HS-27A (cell line): ENCODE results near the gene CRYBB3.
"Not testable (repeated sequence)": the region's sequence is repeated elsewhere in the genome, so short reads cannot be mapped to it uniquely, and the experiment has no call there.

Experiments
- DNase-seq: peaks from one replicate; pipeline ENCODE4 v3.0.0-alpha.2; 2012; ENCODE audit warnings: low read depth, missing footprints

CRYBB3 gene

GRCh38 chr22:25206998-25207397 lies 7.3 kb downstream of the CRYBB3 start:
- DNase-seq, result no peak

- no peak for DNase-seq
These were observed 8.0 kb downstream of the CRYBB3 start for GRCh38 chr22:25207553-25208157.

- DNase-seq, result no peak
These were observed 8.7 kb downstream of the CRYBB3 start for GRCh38 chr22:25208328-25208727.

- no peak for DNase-seq
These were observed 9.3 kb downstream of the CRYBB3 start for GRCh38 chr22:25208743-25209505.

- no peak for DNase-seq
These were observed 11.1 kb downstream of the CRYBB3 start for GRCh38 chr22:25210793-25211192.

GRCh38 chr22:25212337-25212736 lies 12.7 kb downstream of the CRYBB3 start:
- no peak for DNase-seq

GRCh38 chr22:25213221-25213620 lies 13.6 kb downstream of the CRYBB3 start:
- DNase-seq, result no peak

GRCh38 chr22:25216230-25216629 lies 16.6 kb downstream of the CRYBB3 start:
- DNase-seq, result no peak

GRCh38 chr22:25219211-25219689 lies 19.6 kb downstream of the CRYBB3 start, which contains the start of gene CRYBB2:
TSS of gene CRYBB2 (plus strand) at chr22:25219639. CDS start at chr22:25221430, 1,791 bp downstream.
- no peak for DNase-seq

GRCh38 chr22:25219948-25220442 lies 20.3 kb downstream of the CRYBB3 start:
- DNase-seq, result no peak

GRCh38 chr22:25221790-25222189 lies 22.1 kb downstream of the CRYBB3 start:
- no peak for DNase-seq

- no peak for DNase-seq
These were observed 23.7 kb downstream of the CRYBB3 start for GRCh38 chr22:25223269-25223850.

GRCh38 chr22:25228822-25229221 lies 29.2 kb downstream of the CRYBB3 start:
- no peak for DNase-seq

GRCh38 chr22:25230760-25231159 lies 31.1 kb downstream of the CRYBB3 start:
- not testable (repeated sequence) for DNase-seq

GRCh38 chr22:25232301-25232700 lies 32.6 kb downstream of the CRYBB3 start:
- DNase-seq, result no peak

- DNase-seq, result not testable (repeated sequence)
These were observed 34.0 kb downstream of the CRYBB3 start for GRCh38 chr22:25233706-25234105.

- peak; percentile 46 for DNase-seq
These were observed 36.1 kb downstream of the CRYBB3 start for GRCh38 chr22:25235547-25236290.

- no peak for DNase-seq
These were observed 36.8 kb downstream of the CRYBB3 start for GRCh38 chr22:25236417-25236816.

- no peak for DNase-seq
These were observed 37.8 kb downstream of the CRYBB3 start for GRCh38 chr22:25237503-25237902.

GRCh38 chr22:25238058-25238457 lies 38.4 kb downstream of the CRYBB3 start:
- not testable (repeated sequence) for DNase-seq

GRCh38 chr22:25255169-25255568 lies 55.5 kb downstream of the CRYBB3 start:
- not testable (repeated sequence) for DNase-seq
